DOHH2 (cell line): Measurements from ENCODE around the gene DNAJC4.

Experiments used
- H3F3A ChIP-seq: fragments of 200-600 bp; sonication (generic), shearing (Covaris generic); 2 replicates; pipeline ENCODE4 v1.6.0; 2016; ENCODE audit warnings: antibody characterized with exemption, mild to moderate bottlenecking; ENCODE audit not compliant: control insufficient read depth, insufficient read depth
- H3K27ac ChIP-seq: fragments of 200-600 bp; sonication (generic); 2 replicates; pipeline ENCODE4 v1.5.1; 2014; ENCODE audit warnings: low read depth, mild to moderate bottlenecking, low read length, moderate library complexity
- H3K27me3 ChIP-seq: fragments of 200-600 bp; sonication (generic); 2 replicates; pipeline ENCODE4 v1.6.1; 2014; ENCODE audit warnings: mild to moderate bottlenecking, low read length, mixed read lengths; ENCODE audit not compliant: control insufficient read depth
- H3K36me3 ChIP-seq: fragments of 200-600 bp; sonication (generic); 2 replicates; pipeline ENCODE4 v1.6.1; 2014; ENCODE audit warnings: mild to moderate bottlenecking, low read length, moderate library complexity, mixed read lengths; ENCODE audit not compliant: control insufficient read depth
- H3K4me1 ChIP-seq: fragments of 200-600 bp; sonication (generic); 2 replicates; pipeline ENCODE4 v1.6.1; 2014; ENCODE audit warnings: mild to moderate bottlenecking, low read length, mixed read lengths; ENCODE audit not compliant: control insufficient read depth
- H3K4me2 ChIP-seq: fragments of 200-600 bp; sonication (generic); 2 replicates; pipeline ENCODE4 v1.6.0; 2014; ENCODE audit warnings: mild to moderate bottlenecking, low read length, moderate library complexity
- H3K4me3 ChIP-seq: fragments of 200-600 bp; sonication (generic); 2 replicates; pipeline ENCODE4 v1.5.1; 2014; ENCODE audit warnings: mild to moderate bottlenecking, low read length, mixed read lengths
- H3K79me2 ChIP-seq: fragments of 200-600 bp; sonication (generic); 2 replicates; pipeline ENCODE4 v1.6.1; 2014; ENCODE audit warnings: mild to moderate bottlenecking, low read length, mixed read lengths; ENCODE audit not compliant: control insufficient read depth
- H3K9me2 ChIP-seq: fragments of 200-600 bp; sonication (generic); replicated peaks from 2 replicates; pipeline ENCODE4 v1.6.1; 2014; ENCODE audit warnings: mild to moderate bottlenecking, low read length, mixed read lengths; ENCODE audit not compliant: control insufficient read depth
- H3K9me3 ChIP-seq: fragments of 200-600 bp; sonication (generic); 2 replicates; pipeline ENCODE4 v1.6.1; 2014; ENCODE audit warnings: antibody characterized with exemption, low read length, mixed read lengths; ENCODE audit not compliant: control insufficient read depth, insufficient read depth
- H4K20me1 ChIP-seq: fragments of 200-600 bp; sonication (generic); 2 replicates; pipeline ENCODE4 v1.6.0; 2014; ENCODE audit warnings: low read depth, mild to moderate bottlenecking, antibody characterized with exemption, low read length, moderate library complexity; ENCODE audit not compliant: control insufficient read depth, insufficient read depth
- CTCF ChIP-seq: fragments of 200-600 bp; sonication (generic); IDR thresholded peaks from one replicate; pipeline ENCODE4 v1.5.1; 2014; ENCODE audit warnings: antibody characterized with exemption, mild to moderate bottlenecking, low read depth, low read length; ENCODE audit not compliant: poor library complexity, severe bottlenecking
- EZH2phosphoT487 ChIP-seq: fragments of 200-600 bp; sonication (generic); IDR thresholded peaks from 2 replicates; pipeline ENCODE4 v1.6.1; 2017; ENCODE audit warnings: borderline replicate concordance, mild to moderate bottlenecking, antibody characterized with exemption, low read length, moderate library complexity, mixed read lengths

The DNAJC4 gene

GRCh38 chr11:64240435-64241240 lies 10.3 kb downstream of the DNAJC4 start, which contains the start of gene FKBP2:
Gene FKBP2, plus strand, starts transcription at chr11:64241095. Its CDS starts 1,293 bp downstream, at chr11:64242388.
- TF ChIP-seq CTCF (no peak), EZH2phosphoT487 (no peak)
- peak within 1 kb of the TSS; percentile 99 for H3K4me3 ChIP-seq
- no peaks in the 10 kb centered on the region for H3K9me2 ChIP-seq
- H4K20me1 ChIP-seq: no peaks in the 10 kb centered on the region; the same call in 1 of the 2 replicates
- peaks cover 46% of the 10 kb centered on the region for H3K79me2 ChIP-seq
- H3K4me2 ChIP-seq: peak within 1 kb of the TSS; percentile 92
- H3K4me1 ChIP-seq: peaks cover 76% of the 10 kb centered on the region
- peak within 1 kb of the TSS; percentile 97 for H3K27ac ChIP-seq
- H3K36me3 ChIP-seq: peaks cover 74% of the 10 kb centered on the region
- H3K9me3 ChIP-seq: no peaks in the 10 kb centered on the region
- no peaks in the 10 kb centered on the region for H3K27me3 ChIP-seq
- peaks cover 44% of the 10 kb centered on the region for H3F3A ChIP-seq

- H3K4me1 ChIP-seq: peaks cover 72% of the 10 kb centered on the region
- H3K79me2 ChIP-seq: peaks cover 46% of the 10 kb centered on the region
- H3K4me3 ChIP-seq: peak overlapping the region; percentile 99
- peak overlapping the region; percentile 92 for H3K4me2 ChIP-seq
- H3K27ac ChIP-seq: peak overlapping the region; percentile 97
- H3K9me2 ChIP-seq: no peaks in the 10 kb centered on the region
- H3K27me3 ChIP-seq: no peaks in the 10 kb centered on the region
- H3F3A ChIP-seq: peaks cover 44% of the 10 kb centered on the region
- TF ChIP-seq EZH2phosphoT487: no peak
- no peak for TF ChIP-seq CTCF
- H4K20me1 ChIP-seq: no peaks in the 10 kb centered on the region
- peaks cover 74% of the 10 kb centered on the region for H3K36me3 ChIP-seq
- H3K9me3 ChIP-seq: no peaks in the 10 kb centered on the region
Measured at GRCh38 chr11:64241241-64241490, 10.8 kb downstream of the DNAJC4 start.

- Histone ChIP-seq H3K27me3 (no peaks in the 10 kb centered on the region), H3K9me3 (no peaks in the 10 kb centered on the region), H3K4me3 (peak overlapping the region; percentile 99), H4K20me1 (no peaks in the 10 kb centered on the region), H3K9me2 (no peaks in the 10 kb centered on the region), H3K4me2 (peak overlapping the region; percentile 77), H3K4me1 (peaks cover 69% of the 10 kb centered on the region), H3F3A (peaks cover 44% of the 10 kb centered on the region), H3K36me3 (peaks cover 74% of the 10 kb centered on the region), H3K27ac (peak overlapping the region; percentile 63), H3K79me2 (peaks cover 48% of the 10 kb centered on the region)
- TF ChIP-seq CTCF (peak; percentile 14), EZH2phosphoT487 (no peak)
Measured at GRCh38 chr11:64241491-64242374, 11.4 kb downstream of the DNAJC4 start.
